ENCODE data around the gene CGB5.

DNA sequence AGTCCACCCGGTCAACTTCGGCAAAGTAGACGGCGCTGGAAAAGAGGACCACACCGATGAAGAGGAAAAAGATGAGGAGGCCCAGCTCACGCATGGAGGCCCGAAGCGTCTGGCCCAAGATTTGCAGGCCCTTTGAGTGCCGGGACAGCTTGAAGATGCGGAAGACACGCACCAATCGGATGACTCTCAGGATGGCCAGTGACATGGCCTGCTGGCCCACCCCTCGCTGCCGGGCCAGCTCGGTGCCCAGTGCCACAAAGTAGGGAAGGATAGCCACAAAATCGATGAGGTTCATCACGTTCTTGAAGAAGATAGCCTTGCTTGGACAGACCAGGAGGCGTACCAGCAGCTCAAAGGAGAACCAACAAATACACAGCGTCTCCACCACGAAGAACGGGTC lies 26.8 kb downstream of the CGB5 start:
- TF ChIP-seq, protein P1, sequence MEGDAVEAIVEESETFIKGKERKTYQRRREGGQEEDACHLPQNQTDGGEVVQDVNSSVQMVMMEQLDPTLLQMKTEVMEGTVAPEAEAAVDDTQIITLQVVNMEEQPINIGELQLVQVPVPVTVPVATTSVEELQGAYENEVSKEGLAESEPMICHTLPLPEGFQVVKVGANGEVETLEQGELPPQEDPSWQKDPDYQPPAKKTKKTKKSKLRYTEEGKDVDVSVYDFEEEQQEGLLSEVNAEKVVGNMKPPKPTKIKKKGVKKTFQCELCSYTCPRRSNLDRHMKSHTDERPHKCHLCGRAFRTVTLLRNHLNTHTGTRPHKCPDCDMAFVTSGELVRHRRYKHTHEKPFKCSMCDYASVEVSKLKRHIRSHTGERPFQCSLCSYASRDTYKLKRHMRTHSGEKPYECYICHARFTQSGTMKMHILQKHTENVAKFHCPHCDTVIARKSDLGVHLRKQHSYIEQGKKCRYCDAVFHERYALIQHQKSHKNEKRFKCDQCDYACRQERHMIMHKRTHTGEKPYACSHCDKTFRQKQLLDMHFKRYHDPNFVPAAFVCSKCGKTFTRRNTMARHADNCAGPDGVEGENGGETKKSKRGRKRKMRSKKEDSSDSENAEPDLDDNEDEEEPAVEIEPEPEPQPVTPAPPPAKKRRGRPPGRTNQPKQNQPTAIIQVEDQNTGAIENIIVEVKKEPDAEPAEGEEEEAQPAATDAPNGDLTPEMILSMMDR (conservative IDR thresholded peaks at IDR 0.05; ENCODE audit: low read depth in 2 of 2), result no peak
- no peak for TF ChIP-seq EZH2phosphoT487 (IDR thresholded peaks at IDR 0.05; ENCODE audit: unreplicated experiment)
- no peak for TF ChIP-seq JUNB (IDR thresholded peaks at IDR 0.05; ENCODE audit: unreplicated experiment)
- no peak for TF ChIP-seq ZNF114 (CRISPR knock-in tag; IDR thresholded peaks at IDR 0.05)
- TF ChIP-seq EZH2 (IDR thresholded peaks at IDR 0.05; ENCODE audit: low read depth, unreplicated experiment), result no peak
- no peak for TF ChIP-seq POLR2AphosphoS5 (IDR thresholded peaks at IDR 0.05; ENCODE audit: low read depth)
- TF ChIP-seq NANOG (IDR thresholded peaks at IDR 0.05; ENCODE audit: borderline replicate concordance), result no peak
- TF ChIP-seq, protein P2, sequence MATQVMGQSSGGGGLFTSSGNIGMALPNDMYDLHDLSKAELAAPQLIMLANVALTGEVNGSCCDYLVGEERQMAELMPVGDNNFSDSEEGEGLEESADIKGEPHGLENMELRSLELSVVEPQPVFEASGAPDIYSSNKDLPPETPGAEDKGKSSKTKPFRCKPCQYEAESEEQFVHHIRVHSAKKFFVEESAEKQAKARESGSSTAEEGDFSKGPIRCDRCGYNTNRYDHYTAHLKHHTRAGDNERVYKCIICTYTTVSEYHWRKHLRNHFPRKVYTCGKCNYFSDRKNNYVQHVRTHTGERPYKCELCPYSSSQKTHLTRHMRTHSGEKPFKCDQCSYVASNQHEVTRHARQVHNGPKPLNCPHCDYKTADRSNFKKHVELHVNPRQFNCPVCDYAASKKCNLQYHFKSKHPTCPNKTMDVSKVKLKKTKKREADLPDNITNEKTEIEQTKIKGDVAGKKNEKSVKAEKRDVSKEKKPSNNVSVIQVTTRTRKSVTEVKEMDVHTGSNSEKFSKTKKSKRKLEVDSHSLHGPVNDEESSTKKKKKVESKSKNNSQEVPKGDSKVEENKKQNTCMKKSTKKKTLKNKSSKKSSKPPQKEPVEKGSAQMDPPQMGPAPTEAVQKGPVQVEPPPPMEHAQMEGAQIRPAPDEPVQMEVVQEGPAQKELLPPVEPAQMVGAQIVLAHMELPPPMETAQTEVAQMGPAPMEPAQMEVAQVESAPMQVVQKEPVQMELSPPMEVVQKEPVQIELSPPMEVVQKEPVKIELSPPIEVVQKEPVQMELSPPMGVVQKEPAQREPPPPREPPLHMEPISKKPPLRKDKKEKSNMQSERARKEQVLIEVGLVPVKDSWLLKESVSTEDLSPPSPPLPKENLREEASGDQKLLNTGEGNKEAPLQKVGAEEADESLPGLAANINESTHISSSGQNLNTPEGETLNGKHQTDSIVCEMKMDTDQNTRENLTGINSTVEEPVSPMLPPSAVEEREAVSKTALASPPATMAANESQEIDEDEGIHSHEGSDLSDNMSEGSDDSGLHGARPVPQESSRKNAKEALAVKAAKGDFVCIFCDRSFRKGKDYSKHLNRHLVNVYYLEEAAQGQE (IDR thresholded peaks at IDR 0.05; ENCODE audit: unreplicated experiment), result no peak
- no peak for TF ChIP-seq STAT1 (IDR thresholded peaks at IDR 0.05; ENCODE audit: unreplicated experiment)
- TF ChIP-seq CREB1 (CRISPR knock-in tag; IDR thresholded peaks at IDR 0.05; ENCODE audit: low read depth), result no peak
- no peak for TF ChIP-seq ZNF331 (CRISPR knock-in tag; IDR thresholded peaks at IDR 0.05; ENCODE audit: low read depth)
- no peak for TF ChIP-seq ETS1 (IDR thresholded peaks at IDR 0.05)
- TF ChIP-seq, protein P3, sequence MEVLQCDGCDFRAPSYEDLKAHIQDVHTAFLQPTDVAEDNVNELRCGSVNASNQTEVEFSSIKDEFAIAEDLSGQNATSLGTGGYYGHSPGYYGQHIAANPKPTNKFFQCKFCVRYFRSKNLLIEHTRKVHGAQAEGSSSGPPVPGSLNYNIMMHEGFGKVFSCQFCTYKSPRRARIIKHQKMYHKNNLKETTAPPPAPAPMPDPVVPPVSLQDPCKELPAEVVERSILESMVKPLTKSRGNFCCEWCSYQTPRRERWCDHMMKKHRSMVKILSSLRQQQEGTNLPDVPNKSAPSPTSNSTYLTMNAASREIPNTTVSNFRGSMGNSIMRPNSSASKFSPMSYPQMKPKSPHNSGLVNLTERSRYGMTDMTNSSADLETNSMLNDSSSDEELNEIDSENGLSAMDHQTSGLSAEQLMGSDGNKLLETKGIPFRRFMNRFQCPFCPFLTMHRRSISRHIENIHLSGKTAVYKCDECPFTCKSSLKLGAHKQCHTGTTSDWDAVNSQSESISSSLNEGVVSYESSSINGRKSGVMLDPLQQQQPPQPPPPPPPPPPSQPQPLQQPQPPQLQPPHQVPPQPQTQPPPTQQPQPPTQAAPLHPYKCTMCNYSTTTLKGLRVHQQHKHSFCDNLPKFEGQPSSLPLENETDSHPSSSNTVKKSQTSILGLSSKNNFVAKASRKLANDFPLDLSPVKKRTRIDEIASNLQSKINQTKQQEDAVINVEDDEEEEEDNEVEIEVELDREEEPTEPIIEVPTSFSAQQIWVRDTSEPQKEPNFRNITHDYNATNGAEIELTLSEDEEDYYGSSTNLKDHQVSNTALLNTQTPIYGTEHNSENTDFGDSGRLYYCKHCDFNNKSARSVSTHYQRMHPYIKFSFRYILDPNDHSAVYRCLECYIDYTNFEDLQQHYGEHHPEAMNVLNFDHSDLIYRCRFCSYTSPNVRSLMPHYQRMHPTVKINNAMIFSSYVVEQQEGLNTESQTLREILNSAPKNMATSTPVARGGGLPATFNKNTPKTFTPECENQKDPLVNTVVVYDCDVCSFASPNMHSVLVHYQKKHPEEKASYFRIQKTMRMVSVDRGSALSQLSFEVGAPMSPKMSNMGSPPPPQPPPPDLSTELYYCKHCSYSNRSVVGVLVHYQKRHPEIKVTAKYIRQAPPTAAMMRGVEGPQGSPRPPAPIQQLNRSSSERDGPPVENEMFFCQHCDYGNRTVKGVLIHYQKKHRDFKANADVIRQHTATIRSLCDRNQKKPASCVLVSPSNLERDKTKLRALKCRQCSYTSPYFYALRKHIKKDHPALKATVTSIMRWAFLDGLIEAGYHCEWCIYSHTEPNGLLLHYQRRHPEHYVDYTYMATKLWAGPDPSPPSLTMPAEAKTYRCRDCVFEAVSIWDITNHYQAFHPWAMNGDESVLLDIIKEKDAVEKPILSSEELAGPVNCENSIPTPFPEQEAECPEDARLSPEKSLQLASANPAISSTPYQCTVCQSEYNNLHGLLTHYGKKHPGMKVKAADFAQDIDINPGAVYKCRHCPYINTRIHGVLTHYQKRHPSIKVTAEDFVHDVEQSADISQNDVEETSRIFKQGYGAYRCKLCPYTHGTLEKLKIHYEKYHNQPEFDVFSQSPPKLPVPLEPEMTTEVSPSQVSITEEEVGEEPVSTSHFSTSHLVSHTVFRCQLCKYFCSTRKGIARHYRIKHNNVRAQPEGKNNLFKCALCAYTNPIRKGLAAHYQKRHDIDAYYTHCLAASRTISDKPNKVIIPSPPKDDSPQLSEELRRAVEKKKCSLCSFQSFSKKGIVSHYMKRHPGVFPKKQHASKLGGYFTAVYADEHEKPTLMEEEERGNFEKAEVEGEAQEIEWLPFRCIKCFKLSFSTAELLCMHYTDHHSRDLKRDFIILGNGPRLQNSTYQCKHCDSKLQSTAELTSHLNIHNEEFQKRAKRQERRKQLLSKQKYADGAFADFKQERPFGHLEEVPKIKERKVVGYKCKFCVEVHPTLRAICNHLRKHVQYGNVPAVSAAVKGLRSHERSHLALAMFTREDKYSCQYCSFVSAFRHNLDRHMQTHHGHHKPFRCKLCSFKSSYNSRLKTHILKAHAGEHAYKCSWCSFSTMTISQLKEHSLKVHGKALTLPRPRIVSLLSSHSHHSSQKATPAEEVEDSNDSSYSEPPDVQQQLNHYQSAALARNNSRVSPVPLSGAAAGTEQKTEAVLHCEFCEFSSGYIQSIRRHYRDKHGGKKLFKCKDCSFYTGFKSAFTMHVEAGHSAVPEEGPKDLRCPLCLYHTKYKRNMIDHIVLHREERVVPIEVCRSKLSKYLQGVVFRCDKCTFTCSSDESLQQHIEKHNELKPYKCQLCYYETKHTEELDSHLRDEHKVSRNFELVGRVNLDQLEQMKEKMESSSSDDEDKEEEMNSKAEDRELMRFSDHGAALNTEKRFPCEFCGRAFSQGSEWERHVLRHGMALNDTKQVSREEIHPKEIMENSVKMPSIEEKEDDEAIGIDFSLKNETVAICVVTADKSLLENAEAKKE (CRISPR knock-in tag; IDR thresholded peaks at IDR 0.05), result no peak

Measured in GM23338 (cell line).